ENCODE measurements around the gene RBM33.

GRCh38 chr7:155820246-155820645, 175.8 kb downstream of the RBM33 start:
- no peak for TF ChIP-seq CTCF (IDR thresholded peaks at IDR 0.05)
- TF ChIP-seq POLR2A (IDR thresholded peaks at IDR 0.05) = no peak
